Measurements from ENCODE around the gene TADA2A. TPM values are rescaled to one million over a fixed set of nuclear protein-coding genes. Genes with fewer than 3 reads are reported as not detected.

Gene TADA2A
- total RNA-seq, 4 donors from 2014 or later = 6.7 to 8.9 (median 7.6) TPM

GRCh38 chr17:37513711-37514110 is 107.0 kb downstream of the TADA2A start:
- no peak overlapping the region for H3K27ac ChIP-seq
- intact Hi-C loops (cut with DNase I) = no loop called here
- no peaks in the 10 kb centered on the region for H3K27me3 ChIP-seq
- WGBS, 2 donors = 77 to 86% methylated on average over 8 to 9 of the region's 10 CpGs
- DNase-seq = no peak
- H3K36me3 ChIP-seq = peaks cover 11 to 69% (median 24%) of the 10 kb centered on the region in 3 donors
- H3K4me1 ChIP-seq = peaks cover 0 to 13% (median 0%) of the 10 kb centered on the region in 3 donors
- H3K4me3 ChIP-seq = no peak overlapping the region
- H3K9me3 ChIP-seq = no peaks in the 10 kb centered on the region
- TF ChIP-seq POLR2A (IDR thresholded peaks at IDR 0.05) = no peak
- TF ChIP-seq, protein P1, sequence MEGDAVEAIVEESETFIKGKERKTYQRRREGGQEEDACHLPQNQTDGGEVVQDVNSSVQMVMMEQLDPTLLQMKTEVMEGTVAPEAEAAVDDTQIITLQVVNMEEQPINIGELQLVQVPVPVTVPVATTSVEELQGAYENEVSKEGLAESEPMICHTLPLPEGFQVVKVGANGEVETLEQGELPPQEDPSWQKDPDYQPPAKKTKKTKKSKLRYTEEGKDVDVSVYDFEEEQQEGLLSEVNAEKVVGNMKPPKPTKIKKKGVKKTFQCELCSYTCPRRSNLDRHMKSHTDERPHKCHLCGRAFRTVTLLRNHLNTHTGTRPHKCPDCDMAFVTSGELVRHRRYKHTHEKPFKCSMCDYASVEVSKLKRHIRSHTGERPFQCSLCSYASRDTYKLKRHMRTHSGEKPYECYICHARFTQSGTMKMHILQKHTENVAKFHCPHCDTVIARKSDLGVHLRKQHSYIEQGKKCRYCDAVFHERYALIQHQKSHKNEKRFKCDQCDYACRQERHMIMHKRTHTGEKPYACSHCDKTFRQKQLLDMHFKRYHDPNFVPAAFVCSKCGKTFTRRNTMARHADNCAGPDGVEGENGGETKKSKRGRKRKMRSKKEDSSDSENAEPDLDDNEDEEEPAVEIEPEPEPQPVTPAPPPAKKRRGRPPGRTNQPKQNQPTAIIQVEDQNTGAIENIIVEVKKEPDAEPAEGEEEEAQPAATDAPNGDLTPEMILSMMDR (IDR thresholded peaks at IDR 0.05) = no peak

GRCh38 chr17:37516127-37516571 is 109.5 kb downstream of the TADA2A start:
- no peaks in the 10 kb centered on the region for H3K27me3 ChIP-seq
- intact Hi-C loops (cut with DNase I) = no loop called here
- H3K27ac ChIP-seq = no peak overlapping the region
- TF ChIP-seq, protein P1 (IDR thresholded peaks at IDR 0.05) = no peak
- TF ChIP-seq POLR2A (IDR thresholded peaks at IDR 0.05) = no peak
- H3K4me3 ChIP-seq = no peak overlapping the region
- 66 to 73% methylated on average over 6 of the region's 6 CpGs for WGBS, 2 donors
- H3K36me3 ChIP-seq = peaks cover 11 to 91% (median 36%) of the 10 kb centered on the region in 3 donors
- no peaks in the 10 kb centered on the region for H3K9me3 ChIP-seq
- no peak for DNase-seq
- peaks cover 0 to 18% (median 0%) of the 10 kb centered on the region in 3 donors for H3K4me1 ChIP-seq

GRCh38 chr17:37517881-37518280 is 111.2 kb downstream of the TADA2A start:
- Histone ChIP-seq H3K4me1 (peaks cover 0 to 18% (median 0%) of the 10 kb centered on the region in 3 donors), H3K9me3 (no peaks in the 10 kb centered on the region), H3K36me3 (peaks cover 11 to 99% (median 34%) of the 10 kb centered on the region in 3 donors), H3K27me3 (no peaks in the 10 kb centered on the region), H3K27ac (no peak overlapping the region), H3K4me3 (no peak overlapping the region)
- no peak for DNase-seq
- TF ChIP-seq, protein P1 (IDR thresholded peaks at IDR 0.05) = no peak
- TF ChIP-seq POLR2A (IDR thresholded peaks at IDR 0.05) = no peak
- intact Hi-C loops (cut with DNase I) = no loop called here
- 43 to 59% methylated on average over 4 of the region's 4 CpGs for WGBS, 2 donors

DNA sequence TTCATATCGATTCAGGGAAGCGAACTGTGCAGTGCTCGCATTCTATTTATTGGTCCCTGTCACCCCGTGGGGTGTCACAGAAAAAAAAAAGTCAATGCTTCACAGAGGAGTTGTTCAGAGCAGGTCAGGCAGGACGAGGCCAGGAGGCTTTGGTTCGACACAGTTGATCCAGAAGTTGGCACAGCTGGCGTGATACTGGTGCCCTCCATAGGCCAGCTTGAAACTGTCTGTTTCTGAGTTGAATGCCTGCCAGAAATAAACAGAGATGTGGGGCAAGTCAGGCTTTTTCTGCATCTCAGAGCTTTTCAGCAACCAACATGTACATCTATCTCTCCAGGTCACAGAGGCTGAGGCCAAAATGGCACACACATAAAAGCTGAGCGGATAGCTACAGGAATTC is 112.1 kb downstream of the TADA2A start:
- 67 to 80% methylated on average over 5 to 8 of the region's 8 CpGs for WGBS, 2 donors
- TF ChIP-seq, protein P1 (IDR thresholded peaks at IDR 0.05) = peak in 2 of 6 experiments; percentile 15 to 32
- TF ChIP-seq POLR2A (IDR thresholded peaks at IDR 0.05) = no peak
- Histone ChIP-seq H3K9me3 (no peaks in the 10 kb centered on the region), H3K27ac (no peak overlapping the region), H3K36me3 (peaks cover 20 to 99% (median 29%) of the 10 kb centered on the region in 3 donors), H3K4me1 (peaks cover 0 to 18% (median 0%) of the 10 kb centered on the region in 3 donors), H3K27me3 (no peaks in the 10 kb centered on the region), H3K4me3 (no peak overlapping the region)
- no peak for DNase-seq
- intact Hi-C loops (cut with DNase I) = no loop called here

DNA sequence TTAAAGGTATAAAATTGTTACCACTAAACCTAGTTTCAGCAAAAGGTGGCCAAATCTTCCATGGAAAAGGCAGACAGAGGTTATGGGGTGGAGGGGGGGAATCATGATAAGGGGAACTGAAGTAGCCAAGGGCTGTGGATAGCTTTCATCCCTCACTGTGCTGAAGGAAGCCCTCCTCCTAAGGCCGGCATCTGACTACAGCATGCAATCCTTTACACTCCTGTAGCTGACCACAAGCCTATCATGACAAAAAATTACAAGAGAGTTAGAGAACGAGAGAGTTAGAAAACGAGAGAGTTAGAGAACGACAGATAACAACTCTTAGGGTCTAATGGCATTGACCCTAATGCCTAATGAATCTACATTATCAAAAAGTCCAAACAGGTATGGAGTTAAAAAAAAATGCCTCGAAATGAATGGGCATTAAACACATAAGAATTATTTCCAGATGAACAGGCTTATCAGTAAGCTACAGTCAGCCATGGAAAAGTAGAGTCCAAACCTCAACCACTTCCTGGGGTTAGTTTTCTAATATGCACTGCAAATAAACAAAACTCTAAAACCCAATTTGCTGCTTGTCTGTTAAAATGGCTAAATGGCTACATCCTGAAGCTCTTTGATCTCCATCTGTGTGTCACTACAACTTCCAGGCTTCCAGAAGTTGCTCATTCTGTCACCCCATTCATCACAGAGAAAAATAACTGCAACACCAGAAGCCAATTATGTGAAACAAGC is 112.7 kb downstream of the TADA2A start:
- TF ChIP-seq POLR2A (IDR thresholded peaks at IDR 0.05) = no peak
- TF ChIP-seq, protein P1 (IDR thresholded peaks at IDR 0.05) = no peak
- Histone ChIP-seq H3K27ac (no peak overlapping the region), H3K27me3 (no peaks in the 10 kb centered on the region), H3K9me3 (no peaks in the 10 kb centered on the region), H3K36me3 (peaks cover 22 to 99% (median 27%) of the 10 kb centered on the region in 3 donors), H3K4me3 (no peak overlapping the region), H3K4me1 (peaks cover 0 to 18% (median 0%) of the 10 kb centered on the region in 3 donors)
- intact Hi-C loops (cut with DNase I) = no loop called here
- 68 to 70% methylated on average over 5 of the region's 5 CpGs for WGBS, 2 donors
- no peak for DNase-seq
